Glutamatergic neuron (in vitro differentiated cells): ENCODE results near the gene NOL6. TPM values are rescaled to one million over a fixed set of nuclear protein-coding genes. Genes with fewer than 3 reads are reported as not detected.
A peak's percentile ranks its signal among the peaks of the same experiment; 100 is the strongest.

Source experiments
- DNase-seq: peaks from one replicate; pipeline ENCODE4 v3.0.0; 2022
- H3K27ac Mint-ChIP-seq: one replicate; pipeline ENCODE4 v1.8.0; 2020; ENCODE audit warnings: mild to moderate bottlenecking, mixed read lengths, inconsistent platforms; ENCODE audit not compliant: unreplicated experiment
- H3K27me3 Mint-ChIP-seq: one replicate; pipeline ENCODE4 v1.8.0; 2020; ENCODE audit warnings: mild to moderate bottlenecking, moderate library complexity, mixed read lengths, inconsistent platforms; ENCODE audit not compliant: unreplicated experiment
- H3K36me3 Mint-ChIP-seq: one replicate; pipeline ENCODE4 v1.8.0; 2020; ENCODE audit warnings: mild to moderate bottlenecking, mixed read lengths, inconsistent platforms; ENCODE audit not compliant: unreplicated experiment
- H3K4me1 Mint-ChIP-seq: one replicate; pipeline ENCODE4 v1.8.0; 2020; ENCODE audit warnings: mild to moderate bottlenecking, low read depth, mixed read lengths, inconsistent platforms; ENCODE audit not compliant: unreplicated experiment
- H3K4me3 Mint-ChIP-seq: one replicate; pipeline ENCODE4 v1.8.0; 2020; ENCODE audit warnings: mild to moderate bottlenecking, mixed read lengths, inconsistent platforms; ENCODE audit not compliant: unreplicated experiment
- H3K9me3 Mint-ChIP-seq: one replicate; pipeline ENCODE4 v1.8.0; 2020; ENCODE audit warnings: mild to moderate bottlenecking, moderate library complexity, mixed read lengths, inconsistent platforms; ENCODE audit not compliant: unreplicated experiment
- CTCF ChIP-seq: fragments of 200-600 bp; sonication (generic); IDR thresholded peaks from one replicate; pipeline ENCODE4 v1.5.0; 2021; ENCODE audit not compliant: partially characterized antibody, unreplicated experiment
- total RNA-seq: library from RNA; stranded (reverse); fragmentation: NEBNext Ultra II Directional; extraction: Animal tissue kit (Norgen Biotek cat#: 25700); gene quantifications from one replicate; pipeline ENCODE4 v1.2.1, GENCODE V29; 2021; ENCODE audit not compliant: unreplicated experiment

Gene NOL6
- total RNA-seq, 1 donor from 2014 or later: 25.6 TPM

DNA sequence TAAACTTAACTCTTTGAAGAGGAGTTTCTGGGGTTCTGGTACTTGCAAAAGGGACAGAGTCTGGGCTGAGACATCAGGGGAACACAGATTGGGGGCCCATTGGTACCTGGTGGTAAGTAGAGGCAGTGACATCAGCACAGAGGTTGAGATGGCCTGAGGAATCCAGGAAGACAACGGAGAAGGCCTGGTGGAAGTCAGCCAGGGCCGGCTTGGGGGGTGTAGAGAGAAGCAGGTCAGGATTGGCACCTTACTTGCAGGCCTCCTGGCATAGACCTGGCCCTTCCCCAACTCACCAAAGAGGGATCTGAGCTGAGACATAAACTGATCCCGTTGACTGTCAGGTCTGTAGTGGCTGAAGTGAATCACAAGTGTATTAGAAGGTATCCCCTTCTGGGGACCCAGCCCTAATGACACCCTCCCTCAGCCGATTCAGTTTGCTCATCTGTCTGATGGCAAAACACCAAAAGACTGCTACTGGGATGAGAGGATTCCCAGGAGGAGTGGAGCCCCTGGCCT is 5.5 kb downstream of the NOL6 start:
- Mint-ChIP-seq H3K4me3 (no peak overlapping the region), H3K27me3 (peaks cover 3% of the 10 kb centered on the region), H3K4me1 (peaks cover 3% of the 10 kb centered on the region), H3K27ac (no peak overlapping the region), H3K9me3 (peaks cover 3% of the 10 kb centered on the region), H3K36me3 (no peaks in the 10 kb centered on the region)
- no peak for TF ChIP-seq CTCF
- DNase-seq: no peak

DNA sequence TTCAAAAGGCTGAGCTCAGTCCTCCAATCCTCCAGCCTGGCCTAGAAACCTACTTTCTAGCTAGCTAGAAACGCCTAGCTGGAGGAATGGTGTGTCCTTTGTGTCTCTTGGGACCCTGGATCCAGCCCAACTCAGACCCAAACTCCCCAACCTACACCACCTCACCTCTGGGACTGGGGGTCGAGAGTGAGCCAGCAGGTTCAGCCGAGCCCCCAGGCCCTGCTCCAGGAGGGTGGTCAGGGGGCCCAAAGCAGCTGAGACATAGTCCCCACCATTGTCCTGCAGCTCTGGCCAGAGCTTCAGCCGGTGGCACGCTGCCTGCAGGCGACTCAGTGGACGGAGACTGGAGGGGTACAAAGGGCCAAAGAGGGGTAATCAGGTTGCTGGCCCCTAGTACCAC is 6.2 kb downstream of the NOL6 start:
- no peak for TF ChIP-seq CTCF
- Mint-ChIP-seq H3K27me3 (peaks cover 4% of the 10 kb centered on the region), H3K27ac (no peak overlapping the region), H3K4me1 (no peaks in the 10 kb centered on the region), H3K4me3 (no peak overlapping the region), H3K9me3 (peaks cover 3% of the 10 kb centered on the region), H3K36me3 (no peaks in the 10 kb centered on the region)
- DNase-seq: no peak

GRCh38 chr9:33466565-33467495 is 6.9 kb downstream of the NOL6 start:
- Mint-ChIP-seq H3K36me3 (no peaks in the 10 kb centered on the region), H3K9me3 (peaks cover 3% of the 10 kb centered on the region), H3K27me3 (peaks cover 4% of the 10 kb centered on the region), H3K4me1 (no peaks in the 10 kb centered on the region), H3K4me3 (no peak overlapping the region), H3K27ac (peak overlapping the region; percentile 43)
- peak; percentile 96 for TF ChIP-seq CTCF
- DNase-seq: peak; percentile 89

DNA sequence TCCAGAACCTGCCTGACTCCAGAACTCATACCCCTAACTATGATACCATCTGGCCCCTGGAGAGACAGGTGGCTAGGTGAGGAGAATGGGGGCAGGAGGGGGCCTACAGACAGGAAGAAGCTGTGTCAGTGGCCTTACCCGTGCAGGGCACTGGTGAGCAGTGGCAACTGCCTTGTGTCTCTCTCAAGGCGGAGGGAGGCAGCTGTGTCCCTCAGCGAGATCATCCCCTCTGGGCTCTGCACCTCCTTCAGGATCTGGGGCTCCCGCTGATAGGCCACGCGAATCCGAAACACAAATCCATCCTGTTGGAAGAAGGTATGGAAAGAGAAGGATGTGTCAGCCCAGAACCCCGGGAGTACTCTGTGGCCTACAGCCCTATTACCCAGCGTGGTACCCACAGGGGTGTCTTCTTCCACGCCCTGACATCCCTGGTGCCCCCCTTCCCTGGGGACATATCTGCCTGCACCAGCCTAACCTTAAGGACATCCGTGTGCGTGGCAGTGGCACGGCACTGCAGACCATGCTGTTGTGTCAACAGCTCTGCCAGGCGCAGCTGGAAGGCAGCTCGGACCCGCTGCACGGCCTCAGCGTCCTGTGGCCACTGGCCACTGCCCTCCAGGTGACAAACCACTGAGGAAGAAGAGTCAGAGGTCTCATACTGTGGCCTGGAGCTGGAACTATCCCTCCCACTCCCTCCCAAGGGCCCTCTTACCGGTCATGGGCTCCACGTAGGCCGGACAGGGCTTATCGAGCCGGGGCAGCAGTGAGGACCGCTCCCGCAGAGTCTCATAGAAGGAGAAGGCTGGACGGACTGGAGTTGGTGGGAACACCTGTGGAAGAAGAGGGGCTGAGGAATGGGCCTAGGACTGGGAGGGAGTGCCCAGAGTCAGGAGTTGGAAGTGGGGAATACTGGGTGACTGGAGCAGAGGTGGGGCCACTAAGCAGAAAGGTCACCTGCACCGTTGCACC is 7.8 kb downstream of the NOL6 start:
- Mint-ChIP-seq H3K27me3 (peaks cover 4% of the 10 kb centered on the region), H3K4me3 (no peak overlapping the region), H3K27ac (peak overlapping the region; percentile 43), H3K36me3 (no peaks in the 10 kb centered on the region), H3K9me3 (peaks cover 2% of the 10 kb centered on the region), H3K4me1 (no peaks in the 10 kb centered on the region)
- no peak for DNase-seq
- TF ChIP-seq CTCF: no peak
